Retina (tissue), 1 donor: ENCODE measurements around the gene CHD1.
"Not testable (repeated sequence)": the region's sequence is repeated elsewhere in the genome, so short reads cannot be mapped to it uniquely, and the experiment has no call there.

Source experiments
- DNase-seq: peaks from one replicate; pipeline ENCODE4 v3.0.0-alpha.2; 2016

Gene CHD1

GRCh38 chr5:98928873-98929709, at the start of gene CHD1:
TSS of gene CHD1 (minus strand) at chr5:98929007. CDS start at chr5:98926386, 2,621 bp downstream.
- peak; percentile 98 for DNase-seq

DNA sequence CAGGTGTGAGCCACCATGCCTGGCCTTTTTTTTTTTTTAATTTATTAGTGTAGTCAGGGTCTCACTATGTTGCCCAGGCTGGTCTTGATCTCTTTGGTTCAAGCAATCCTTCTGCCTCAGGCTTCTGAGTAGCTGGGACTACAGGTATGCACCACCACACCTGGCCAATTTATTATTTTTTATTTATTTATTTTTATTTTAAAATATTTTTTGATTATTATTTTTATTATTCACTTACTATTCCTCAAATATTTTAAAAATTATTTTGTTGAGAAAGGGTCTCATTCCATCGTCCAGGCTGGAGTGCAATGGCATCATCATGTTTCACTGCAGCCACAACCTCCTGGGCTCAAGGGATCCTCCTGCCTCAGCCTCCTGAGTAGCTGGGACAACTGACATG, 49.7 kb upstream of the CHD1 start:
- no peak for DNase-seq

DNA sequence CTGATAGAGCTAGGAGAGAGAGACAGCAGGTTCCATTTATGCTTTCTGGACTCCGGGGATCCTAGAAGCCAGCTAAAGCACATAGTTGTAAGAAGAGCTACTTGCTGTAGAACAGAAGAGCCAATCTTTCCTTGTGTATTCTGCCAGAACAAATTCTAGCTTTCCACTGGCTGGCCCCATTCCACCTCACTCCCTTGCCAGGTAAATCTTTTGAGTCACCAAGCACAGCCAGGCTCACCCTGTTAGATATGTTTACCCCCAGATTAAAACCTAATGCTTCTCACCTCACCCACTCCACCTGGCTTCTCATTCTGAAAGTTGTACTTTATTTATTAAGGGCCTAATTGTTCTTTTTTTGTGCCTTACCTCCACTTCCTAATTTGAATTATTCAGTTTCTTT, 48.9 kb upstream of the CHD1 start:
- no peak for DNase-seq

DNA sequence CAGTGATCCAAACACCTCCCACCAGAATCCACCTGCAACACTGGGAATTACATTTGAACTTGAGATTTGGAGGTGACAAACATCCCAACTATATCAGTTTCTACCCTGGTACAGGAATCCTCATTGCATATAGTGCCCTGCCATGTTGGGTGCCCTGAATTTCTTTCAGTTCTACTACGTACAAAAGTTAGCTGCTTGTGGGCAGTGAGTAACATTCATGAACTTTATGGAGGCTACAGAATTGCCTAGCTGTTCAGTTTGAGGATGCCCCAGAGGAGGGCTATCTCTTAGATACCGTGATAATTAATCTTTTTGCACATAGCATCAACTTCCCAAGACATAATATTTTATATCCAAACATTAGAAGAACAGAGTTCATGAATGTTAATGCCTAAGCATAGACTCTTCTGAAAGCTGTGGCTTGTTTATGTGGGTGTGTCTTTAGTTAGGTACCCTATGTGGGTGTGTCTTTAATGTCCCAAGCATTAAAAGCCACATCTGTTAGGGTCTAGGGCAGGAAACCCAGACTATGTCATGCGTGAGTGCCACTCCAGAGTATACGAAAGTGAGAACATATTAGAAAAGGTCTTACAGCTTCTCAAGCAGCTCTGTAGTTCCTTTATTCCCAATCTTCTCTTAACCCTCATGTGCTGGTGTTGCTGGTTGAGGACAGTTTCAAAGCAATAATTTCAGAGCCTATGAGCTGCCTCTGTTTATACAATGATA, 47.0 kb upstream of the CHD1 start:
- DNase-seq: no peak

DNA sequence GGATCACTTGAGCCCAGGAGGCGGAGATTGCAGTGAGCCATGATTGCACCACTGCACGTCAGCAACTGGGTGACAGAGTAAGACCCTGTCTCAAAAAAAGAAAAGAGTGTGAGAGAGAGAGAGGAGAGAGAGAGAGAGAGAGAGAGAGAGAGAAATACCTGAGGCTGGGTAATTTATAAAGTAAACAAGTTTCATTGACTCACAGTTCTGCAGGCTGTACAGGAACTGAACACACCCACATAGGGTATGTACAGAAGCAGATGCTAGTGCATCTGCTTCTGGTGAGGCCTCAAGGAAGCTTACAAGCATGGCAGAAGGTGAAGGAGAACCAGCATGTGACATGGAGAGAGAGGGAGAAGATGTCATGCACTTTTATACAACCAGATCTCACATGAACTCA, 46.4 kb upstream of the CHD1 start:
- no peak for DNase-seq

DNA sequence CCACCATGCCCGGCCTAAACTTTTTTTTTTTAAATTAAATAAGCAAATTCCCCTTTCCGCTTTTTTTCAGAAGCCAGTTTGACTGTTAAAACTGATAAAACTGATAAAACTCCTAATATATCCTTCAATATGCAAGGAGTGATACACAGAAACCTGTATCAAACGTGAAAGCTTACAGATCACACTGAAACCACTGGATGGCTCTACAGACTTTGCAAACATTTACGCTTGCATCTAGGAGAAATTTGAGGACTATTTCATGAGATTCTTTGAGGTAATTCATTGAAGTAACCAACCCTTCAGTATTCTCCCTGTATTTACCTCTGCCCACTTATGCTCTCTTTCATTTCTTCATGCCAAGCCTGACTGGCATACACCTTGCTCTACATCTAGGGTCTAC, 40.6 kb upstream of the CHD1 start:
- no peak for DNase-seq

GRCh38 chr5:98968056-98968564, 39.3 kb upstream of the CHD1 start:
- DNase-seq: no peak

GRCh38 chr5:98965226-98965625, 36.4 kb upstream of the CHD1 start:
- DNase-seq: no peak

DNA sequence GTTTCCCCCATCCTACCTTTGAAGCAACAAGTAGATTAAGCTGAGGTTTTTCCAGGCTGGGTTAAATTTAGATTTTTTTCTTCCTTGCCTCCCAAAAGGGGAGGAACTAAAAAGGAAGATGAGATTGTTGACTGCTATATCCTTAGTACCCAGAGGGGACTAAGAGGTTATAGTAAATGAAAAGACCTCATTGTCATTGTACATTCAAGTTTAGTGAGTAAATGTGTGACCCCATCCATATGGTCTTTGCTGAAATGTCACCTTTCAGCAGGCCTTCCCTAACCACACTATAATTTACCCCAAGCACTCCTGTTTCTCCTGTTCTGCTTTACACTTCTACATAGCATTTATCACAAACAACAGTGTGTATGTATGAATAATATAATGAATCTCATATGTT, 35.8 kb upstream of the CHD1 start:
- DNase-seq: no peak

GRCh38 chr5:98963019-98963418, 34.2 kb upstream of the CHD1 start:
- DNase-seq: no peak

- no peak for DNase-seq
Observed at GRCh38 chr5:98962587-98962986, 33.8 kb upstream of the CHD1 start.

DNA sequence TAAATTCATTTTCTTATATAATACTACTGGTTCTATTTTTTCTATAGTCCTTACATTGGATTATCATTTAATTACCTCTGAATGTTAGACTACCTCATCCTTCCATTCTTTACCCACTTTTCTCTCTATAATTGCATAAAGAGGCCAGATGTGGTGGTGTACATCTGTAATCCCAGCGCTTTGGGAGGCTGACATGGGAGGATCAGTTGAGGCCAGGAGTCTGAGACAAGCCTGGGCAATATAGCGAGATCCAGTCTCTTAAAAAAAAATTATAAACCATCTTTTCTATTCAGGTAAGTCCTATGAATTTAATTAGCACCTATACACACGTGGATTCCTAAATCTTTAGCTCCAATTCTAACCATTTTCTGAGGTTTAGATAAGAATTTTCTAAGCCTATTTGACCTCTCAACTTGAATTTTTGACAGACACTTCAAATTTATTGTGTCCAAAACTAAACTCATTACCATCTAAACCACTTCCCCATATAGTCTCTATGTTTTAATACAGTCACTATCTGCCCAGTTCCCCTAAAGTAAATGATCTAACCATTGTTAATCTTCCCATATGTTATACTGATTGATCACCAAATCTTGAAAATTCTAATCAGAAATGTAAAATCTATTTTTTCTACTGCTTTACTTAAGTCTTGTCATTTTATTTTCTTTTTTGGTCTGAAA, 33.0 kb upstream of the CHD1 start:
- DNase-seq: no peak

GRCh38 chr5:98957307-98957706, 28.5 kb upstream of the CHD1 start:
- no peak for DNase-seq

GRCh38 chr5:98955888-98956287, 27.1 kb upstream of the CHD1 start:
- DNase-seq: not testable (repeated sequence)

- DNase-seq: not testable (repeated sequence)
Observed at GRCh38 chr5:98955471-98955870, 26.7 kb upstream of the CHD1 start.

DNA sequence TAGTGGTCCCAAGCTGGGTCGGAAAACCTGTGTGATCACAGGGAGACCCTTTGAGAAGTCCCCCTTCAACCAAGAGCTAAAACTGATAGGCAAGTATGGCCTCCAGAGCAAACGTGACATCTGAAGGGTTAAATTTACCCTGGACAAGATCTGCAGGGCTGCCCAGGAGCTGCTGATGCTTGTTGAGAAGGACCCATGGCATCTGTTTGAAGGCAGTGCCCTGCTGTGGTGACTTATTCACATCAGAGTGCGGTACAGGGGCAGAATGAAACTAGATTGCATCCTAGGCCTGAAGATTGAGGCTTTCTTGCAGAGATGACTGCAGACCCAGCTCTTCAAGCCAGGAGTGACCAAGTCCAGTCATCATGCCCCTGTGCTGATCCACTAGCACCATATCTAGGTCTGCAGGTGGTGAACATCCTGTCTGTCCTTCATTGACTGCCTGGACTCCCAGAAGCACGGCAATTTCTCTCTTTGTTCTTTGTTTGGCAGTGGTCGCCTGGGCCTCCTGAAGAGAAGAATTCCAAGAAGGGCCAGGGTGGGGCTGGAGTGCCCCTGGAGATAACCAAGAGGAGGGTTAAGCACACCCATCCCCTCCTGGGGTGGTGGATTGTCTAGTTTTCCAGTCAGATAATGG, 25.7 kb upstream of the CHD1 start:
- DNase-seq: no peak

GRCh38 chr5:98942847-98943246, 14.0 kb upstream of the CHD1 start:
- no peak for DNase-seq

- DNase-seq: peak; percentile 6
Observed at GRCh38 chr5:98941131-98941883, 12.5 kb upstream of the CHD1 start.

DNA sequence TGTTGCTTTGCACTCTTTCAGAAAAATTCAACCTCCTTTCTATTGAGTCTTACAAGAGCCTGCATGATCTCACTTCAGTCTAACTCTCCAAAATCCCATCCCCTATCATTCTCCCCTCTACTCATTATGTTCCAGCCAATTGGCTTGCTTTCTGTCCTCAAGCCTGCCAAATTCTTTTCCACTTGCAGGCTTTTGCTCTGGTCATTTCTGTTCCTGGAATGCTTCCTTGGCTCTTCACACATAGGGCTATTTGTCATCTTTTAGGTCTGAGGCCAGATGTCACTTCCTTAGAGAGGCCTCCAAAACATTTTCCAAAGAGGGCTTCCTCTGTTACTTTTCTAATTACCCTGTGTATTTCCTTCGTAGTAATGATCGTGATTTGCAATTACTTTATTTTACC, 11.8 kb upstream of the CHD1 start:
- no peak for DNase-seq

DNA sequence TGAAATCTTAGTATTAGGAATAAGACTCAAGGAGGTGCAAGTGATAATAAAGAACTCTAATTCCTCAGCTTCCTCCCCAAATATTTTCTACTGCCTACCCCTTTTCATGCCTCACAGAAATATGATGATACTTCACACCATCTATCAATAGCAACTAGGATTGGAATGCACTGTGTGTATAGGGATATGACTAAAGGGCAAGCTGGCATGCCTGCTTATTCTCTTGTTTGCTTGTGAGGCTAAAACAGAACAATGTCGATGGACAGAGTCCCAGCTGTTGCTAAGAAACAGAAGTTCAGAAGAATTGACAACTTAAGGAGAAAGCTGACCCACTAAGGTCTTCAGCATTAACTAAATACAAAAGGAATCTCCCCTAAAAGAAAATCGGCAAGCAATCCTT, 9.7 kb upstream of the CHD1 start:
- DNase-seq: peak; percentile 15

DNA sequence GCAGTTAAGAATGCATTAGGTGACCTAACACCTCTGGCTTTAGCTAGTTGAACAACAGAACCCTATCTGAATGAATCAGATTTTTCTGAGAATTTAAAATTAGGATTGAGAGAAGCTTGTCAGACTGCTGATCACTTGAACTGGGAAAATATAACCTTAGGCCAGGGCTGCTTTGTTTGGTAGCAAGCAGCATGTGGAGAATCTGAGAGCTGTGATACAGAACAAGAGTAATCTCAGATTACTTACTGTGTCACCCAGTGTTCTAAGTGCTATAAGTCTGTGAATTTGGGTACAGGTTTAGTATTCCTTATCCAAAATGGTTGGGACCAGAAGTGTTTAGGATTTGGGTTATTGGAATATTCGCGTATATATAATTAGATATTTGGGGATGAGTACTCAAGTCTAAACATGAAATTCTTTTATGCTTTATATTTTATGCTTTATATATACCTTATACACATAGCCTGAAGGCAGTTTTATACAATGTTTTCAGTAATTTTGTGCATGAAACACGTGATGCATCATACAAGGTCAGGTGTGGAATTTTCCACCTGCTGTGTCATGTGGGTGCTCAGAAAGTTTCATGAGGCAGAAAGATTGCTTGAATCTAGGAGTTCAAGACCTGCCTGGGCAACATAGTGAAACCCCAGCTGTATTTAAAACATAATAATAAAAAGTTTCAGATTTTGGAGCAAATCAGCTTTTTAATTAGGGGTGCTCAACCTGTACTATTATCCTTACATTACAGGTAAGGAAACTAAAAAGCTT, 8.3 kb upstream of the CHD1 start:
- DNase-seq: no peak
